Parathyroid adenoma (tissue), 2 donors: ENCODE measurements around the gene RAPGEF2.

Source experiments
- H2AFZ ChIP-seq: fragments of 300-600 bp; sonication (generic); one replicate; pipeline ENCODE4 v1.7.0; 2017; ENCODE audit warnings: antibody characterized with exemption, mild to moderate bottlenecking
- H3K27ac ChIP-seq: fragments of 300-600 bp; sonication (generic); one replicate; pipeline ENCODE4 v1.7.0; 2017
- H3K27me3 ChIP-seq: fragments of 300-600 bp; sonication (generic); one replicate; pipeline ENCODE4 v1.7.0; 2017; ENCODE audit warnings: low read length; ENCODE audit not compliant: control insufficient read depth, insufficient read depth
- H3K36me3 ChIP-seq: fragments of 300-600 bp; sonication (generic); one replicate; pipeline ENCODE4 v1.7.0; 2017; ENCODE audit warnings: low read length; ENCODE audit not compliant: control insufficient read depth, insufficient read depth
- H3K4me1 ChIP-seq: fragments of 300-600 bp; sonication (generic); one replicate; pipeline ENCODE4 v1.7.0; 2017; ENCODE audit warnings: control low read depth
- H3K4me2 ChIP-seq: fragments of 300-600 bp; sonication (generic); one replicate; pipeline ENCODE4 v1.7.0; 2017; ENCODE audit warnings: low read length
- H3K4me3 ChIP-seq: fragments of 300-600 bp; sonication (generic); one replicate; pipeline ENCODE4 v1.7.0; 2017; ENCODE audit warnings: low read depth, low read length
- H3K79me2 ChIP-seq: fragments of 300-600 bp; sonication (generic); one replicate; pipeline ENCODE4 v1.7.0; 2017; ENCODE audit warnings: control low read depth
- H3K9ac ChIP-seq: fragments of 300-600 bp; sonication (generic); one replicate; pipeline ENCODE4 v1.7.0; 2017; ENCODE audit warnings: mild to moderate bottlenecking
- H3K9me3 ChIP-seq: fragments of 300-600 bp; sonication (generic); one replicate; pipeline ENCODE4 v1.7.0; 2017; ENCODE audit warnings: low read length; ENCODE audit not compliant: control insufficient read depth
- TF ChIP-seq, protein P1 (sequence below): fragments of 300-600 bp; sonication (generic); IDR thresholded peaks from one replicate; pipeline ENCODE4 v1.7.0; 2017; ENCODE audit warnings: antibody characterized with exemption, mild to moderate bottlenecking
- donor health status: primary hyperparathyroidism.

The RAPGEF2 gene

GRCh38 chr4:159169404-159170302, 66.8 kb downstream of the RAPGEF2 start:
- H3K4me3 ChIP-seq = no peak overlapping the region
- H3K27me3 ChIP-seq = no peaks in the 10 kb centered on the region
- no peak overlapping the region for H3K27ac ChIP-seq
- H3K9me3 ChIP-seq = no peaks in the 10 kb centered on the region
- TF ChIP-seq, protein P1, sequence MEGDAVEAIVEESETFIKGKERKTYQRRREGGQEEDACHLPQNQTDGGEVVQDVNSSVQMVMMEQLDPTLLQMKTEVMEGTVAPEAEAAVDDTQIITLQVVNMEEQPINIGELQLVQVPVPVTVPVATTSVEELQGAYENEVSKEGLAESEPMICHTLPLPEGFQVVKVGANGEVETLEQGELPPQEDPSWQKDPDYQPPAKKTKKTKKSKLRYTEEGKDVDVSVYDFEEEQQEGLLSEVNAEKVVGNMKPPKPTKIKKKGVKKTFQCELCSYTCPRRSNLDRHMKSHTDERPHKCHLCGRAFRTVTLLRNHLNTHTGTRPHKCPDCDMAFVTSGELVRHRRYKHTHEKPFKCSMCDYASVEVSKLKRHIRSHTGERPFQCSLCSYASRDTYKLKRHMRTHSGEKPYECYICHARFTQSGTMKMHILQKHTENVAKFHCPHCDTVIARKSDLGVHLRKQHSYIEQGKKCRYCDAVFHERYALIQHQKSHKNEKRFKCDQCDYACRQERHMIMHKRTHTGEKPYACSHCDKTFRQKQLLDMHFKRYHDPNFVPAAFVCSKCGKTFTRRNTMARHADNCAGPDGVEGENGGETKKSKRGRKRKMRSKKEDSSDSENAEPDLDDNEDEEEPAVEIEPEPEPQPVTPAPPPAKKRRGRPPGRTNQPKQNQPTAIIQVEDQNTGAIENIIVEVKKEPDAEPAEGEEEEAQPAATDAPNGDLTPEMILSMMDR = no peak
- H3K36me3 ChIP-seq = no peaks in the 10 kb centered on the region
- no peak overlapping the region for H2AFZ ChIP-seq
- H3K9ac ChIP-seq = no peak overlapping the region
- H3K4me2 ChIP-seq = no peak overlapping the region
- peaks cover 2% of the 10 kb centered on the region for H3K79me2 ChIP-seq
- no peaks in the 10 kb centered on the region for H3K4me1 ChIP-seq

- no peaks in the 10 kb centered on the region for H3K36me3 ChIP-seq
- no peak overlapping the region for H3K27ac ChIP-seq
Observed at GRCh38 chr4:159171287-159171686, 68.4 kb downstream of the RAPGEF2 start.

DNA sequence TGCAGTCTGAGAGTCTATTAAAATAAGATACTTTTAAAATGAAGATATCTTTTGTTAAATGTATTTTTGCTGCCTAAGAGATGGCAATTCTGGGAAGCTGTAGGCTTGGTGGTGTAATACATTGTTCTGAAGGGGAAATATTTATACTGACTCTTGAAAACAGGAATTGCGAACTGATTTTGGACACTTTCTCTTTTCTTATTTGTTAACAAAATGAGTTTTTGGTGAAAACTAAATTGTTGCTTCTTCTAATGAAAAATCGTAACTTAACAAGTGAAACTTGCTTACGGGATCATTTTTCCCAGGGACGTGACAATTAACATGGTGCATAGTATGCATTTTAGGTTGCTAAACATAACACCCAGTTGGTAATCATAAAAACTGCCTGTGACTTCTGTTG, 71.0 kb downstream of the RAPGEF2 start:
- Histone ChIP-seq H3K4me1 (no peaks in the 10 kb centered on the region), H3K4me3 (no peak overlapping the region), H3K4me2 (no peak overlapping the region), H3K36me3 (no peaks in the 10 kb centered on the region), H2AFZ (no peak overlapping the region), H3K27me3 (no peaks in the 10 kb centered on the region), H3K79me2 (peaks cover 4% of the 10 kb centered on the region), H3K9me3 (no peaks in the 10 kb centered on the region), H3K9ac (no peak overlapping the region), H3K27ac (peak overlapping the region; percentile 29)
- TF ChIP-seq, protein P1 = no peak

More at GRCh38 chr4:159171287-159171686, 68.4 kb downstream of the RAPGEF2 start:
- H3K27me3 ChIP-seq = no peaks in the 10 kb centered on the region
- no peaks in the 10 kb centered on the region for H3K4me1 ChIP-seq
- H3K4me2 ChIP-seq = no peak overlapping the region
- peaks cover 6% of the 10 kb centered on the region for H3K79me2 ChIP-seq
- no peak overlapping the region for H3K4me3 ChIP-seq
- TF ChIP-seq, protein P1 = no peak
- no peaks in the 10 kb centered on the region for H3K9me3 ChIP-seq
- no peak overlapping the region for H2AFZ ChIP-seq
- H3K9ac ChIP-seq = no peak overlapping the region

DNA sequence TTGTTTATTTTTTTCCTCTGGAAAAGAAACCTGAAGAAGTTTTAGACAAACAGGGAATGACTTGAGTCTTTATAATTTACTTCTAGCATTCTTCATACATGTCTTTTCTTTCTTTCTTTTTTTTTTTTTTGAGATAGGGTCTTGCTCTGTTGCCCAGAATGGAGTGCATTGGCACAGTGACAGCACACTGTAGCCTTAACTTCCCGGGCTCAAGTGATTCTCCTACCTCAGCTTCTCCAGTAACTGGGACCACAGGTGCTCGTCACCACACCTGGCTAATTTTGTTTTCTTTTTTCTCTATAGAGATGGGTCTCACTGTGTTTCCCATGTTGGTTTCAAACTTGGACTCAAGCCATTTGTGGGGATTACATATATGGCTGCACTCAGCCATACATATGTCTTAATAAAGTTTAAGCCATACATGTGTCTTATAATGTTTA, 71.8 kb downstream of the RAPGEF2 start:
- no peak overlapping the region for H3K4me2 ChIP-seq
- no peaks in the 10 kb centered on the region for H3K36me3 ChIP-seq
- no peaks in the 10 kb centered on the region for H3K9me3 ChIP-seq
- H3K4me1 ChIP-seq = no peaks in the 10 kb centered on the region
- no peak overlapping the region for H3K27ac ChIP-seq
- TF ChIP-seq, protein P1 = no peak
- no peak overlapping the region for H3K9ac ChIP-seq
- H3K27me3 ChIP-seq = no peaks in the 10 kb centered on the region
- H3K79me2 ChIP-seq = peaks cover 6% of the 10 kb centered on the region
- no peak overlapping the region for H3K4me3 ChIP-seq
- no peak overlapping the region for H2AFZ ChIP-seq
